Measurements from ENCODE around the gene RPS14. TPM values are rescaled to one million over a fixed set of nuclear protein-coding genes. Genes with fewer than 3 reads are reported as not detected.

The RPS14 gene
- total and polyA plus RNA-seq, 9 of the 15 experiments (the other 6 are each of a cell fraction or from before 2014, with no cell fraction given), result 1,824 to 5,983 (median 3,017) TPM

GRCh38 chr5:150457121-150457520 is 7.6 kb upstream of the RPS14 start:
- Histone ChIP-seq H3K4me1 (replicated peaks in 1 of 2; ENCODE audit: control insufficient read depth in 2 of 2, insufficient read depth in 2 of 2, low read length in 2 of 2) (peaks cover 23 to 39% of the 10 kb centered on the region in 2 experiments; a peak in 4 of 5 replicates), H3K79me2 (ENCODE audit: control insufficient read depth, insufficient read depth, low read length) (no peaks in the 10 kb centered on the region), H3K4me2 (ENCODE audit: insufficient read depth, low read length) (no peak overlapping the region), H3K36me3 (ENCODE audit: control insufficient read depth, insufficient read depth, low read length) (no peaks in the 10 kb centered on the region), H2AFZ (ENCODE audit: low read depth, low read length) (peak overlapping the region; percentile 8; the same call in 1 of the 2 replicates), H4K20me1 (replicated peaks; ENCODE audit: control insufficient read depth, insufficient read depth, low read length) (no peaks in the 10 kb centered on the region), H3K9ac (ENCODE audit: insufficient read depth in 1 of 2, low read depth in 2 of 2, low read length in 2 of 2) (no peak overlapping the region), H3K4me3 (no peak overlapping the region), H3K27me3 (ENCODE audit: control insufficient read depth in 2 of 2, insufficient read depth in 2 of 2, low read length in 2 of 2) (no peaks in the 10 kb centered on the region), H3K9me1 (ENCODE audit: control insufficient read depth, insufficient read depth, low read length) (no peaks in the 10 kb centered on the region), H3K27ac (ENCODE audit: extremely low read depth, low read depth, low read length) (no peak overlapping the region), H3K9me3 (replicated peaks; ENCODE audit: control insufficient read depth, insufficient read depth, low read depth, low read length) (no peaks in the 10 kb centered on the region)
- TF ChIP-seq NFIX (CRISPR knock-in tag; IDR thresholded peaks at IDR 0.05; ENCODE audit: low read depth), result no peak
- no peak for TF ChIP-seq RBM15 (IDR thresholded peaks at IDR 0.05; ENCODE audit: insufficient read depth, low read length)
- TF ChIP-seq HCFC1 (IDR thresholded peaks at IDR 0.05; ENCODE audit: low read depth, low read length), result no peak
- TF ChIP-seq RNF219 (CRISPR knock-in tag; IDR thresholded peaks at IDR 0.05), result no peak
- TF ChIP-seq FUS (optimal IDR thresholded peaks at IDR 0.05; ENCODE audit: low read depth, low read length), result no peak
- no peak for TF ChIP-seq POLR2G (IDR thresholded peaks at IDR 0.05; ENCODE audit: low read depth, low read length)
- TF ChIP-seq ZKSCAN8 (CRISPR knock-in tag; IDR thresholded peaks at IDR 0.05), result no peak
- no peak for TF ChIP-seq TAL1 (IDR thresholded peaks at IDR 0.05)
- TF ChIP-seq KLF1 (tag; IDR thresholded peaks at IDR 0.05), result no peak
- TF ChIP-seq EGR1 (conservative IDR thresholded peaks at IDR 0.05), result no peak
- no peak for TF ChIP-seq FOXA1 (IDR thresholded peaks at IDR 0.05; ENCODE audit: borderline replicate concordance)
- FAIRE-seq (no peak), ATAC-seq (no peak), DNase-seq (ENCODE audit: extremely low read depth in 1 of 4, low spot score in 3 of 4) (no peak)
- 52% methylated on average over 6 of the region's 6 CpGs for WGBS (ENCODE audit: insufficient coverage, low coverage, missing lambda C conversion rate)
- ChIA-PET POLR2A (interaction anchor here (0.9 to 1.1 kb wide), 4 partner anchors 12 to 102 kb away, joined by 3 to 7 read pairs (median 3); no protein-coding TSS in a partner anchor), CTCF (ENCODE audit: low intra/inter-chr PET ratio) (interaction anchor here (0.6 to 2.8 kb wide), 2 partner anchors 19 to 67 kb away, joined by 4 to 25 read pairs; no protein-coding TSS in a partner anchor)
- in situ Hi-C loops (cut with MboI), result loop anchor here (5.0 to 10.0 kb wide), 3 partner anchors 85 to 388 kb away; partner anchors contain the start of gene IRGM
- BruUV-seq (replicated peaks), result no TSS peak
- intact Hi-C loops (cut with micrococcal nuclease), result loop anchor here (5.0 to 10.0 kb wide), 2 partner anchors 318 to 390 kb away; partner anchors contain the start of genes IRGM and SMIM3
